Measurements from ENCODE around the gene AIRE. TPM values are rescaled to one million over a fixed set of nuclear protein-coding genes. Genes with fewer than 3 reads are reported as not detected.

AIRE gene
- total RNA-seq, 4 donors from 2014 or later: not detected

DNA sequence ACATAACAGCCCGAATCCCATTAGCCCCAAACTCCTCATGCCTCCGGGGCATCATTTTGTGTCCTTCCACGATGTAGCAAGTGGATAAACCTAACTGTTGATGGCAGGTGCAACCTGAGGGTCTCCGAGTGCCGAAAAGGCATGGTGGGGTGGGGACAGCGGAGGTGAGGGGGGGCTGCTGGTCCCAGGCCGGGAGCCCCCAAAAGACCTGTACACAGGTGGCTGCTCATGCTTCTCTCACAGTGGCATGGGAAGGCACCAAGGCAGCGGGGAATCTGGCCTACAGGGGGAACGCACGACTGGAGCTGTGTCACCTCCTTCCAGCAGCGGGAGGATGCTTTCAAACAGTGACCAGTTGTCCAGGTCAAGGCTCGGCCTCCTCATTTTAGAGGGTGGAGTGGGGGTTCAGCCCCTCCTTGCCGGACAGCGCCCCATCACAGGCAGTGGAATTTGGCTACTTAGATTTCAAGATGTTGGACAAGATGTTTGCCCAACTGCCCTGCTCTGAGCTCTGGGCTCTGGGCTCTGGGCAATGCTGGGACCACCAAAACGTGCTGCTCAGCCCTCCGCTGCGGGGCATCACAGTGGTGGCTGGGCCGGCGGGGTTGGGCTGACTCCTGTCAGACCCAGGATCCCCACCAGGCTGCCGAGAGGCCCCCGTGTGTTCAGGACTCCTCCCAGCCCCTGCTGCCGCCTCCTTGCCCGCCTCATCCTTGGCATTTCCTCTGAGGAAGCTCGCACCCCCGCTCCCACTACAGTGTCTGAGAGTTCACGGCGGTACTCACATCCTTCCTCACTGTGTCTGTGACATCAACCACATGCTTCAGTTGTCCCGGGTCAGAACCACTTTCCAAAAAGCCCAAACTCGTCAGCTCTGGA is 31.6 kb upstream of the AIRE start:
- Histone ChIP-seq H3K4me3 (no peak overlapping the region), H3K27me3 (no peaks in the 10 kb centered on the region), H3K4me1 (no peaks in the 10 kb centered on the region), H3K27ac (no peak overlapping the region), H3K36me3 (no peaks in the 10 kb centered on the region), H3K9me3 (no peaks in the 10 kb centered on the region)
- DNase-seq (no peak), ATAC-seq (no peak)
- in situ Hi-C loops (cut with MboI; ENCODE audit: low sequenced_read_pairs in 4 of 4): no loop called here
- intact Hi-C loops (cut with DNase I; ENCODE audit: low total_unique reads): no loop called here
- TF ChIP-seq, protein P1, sequence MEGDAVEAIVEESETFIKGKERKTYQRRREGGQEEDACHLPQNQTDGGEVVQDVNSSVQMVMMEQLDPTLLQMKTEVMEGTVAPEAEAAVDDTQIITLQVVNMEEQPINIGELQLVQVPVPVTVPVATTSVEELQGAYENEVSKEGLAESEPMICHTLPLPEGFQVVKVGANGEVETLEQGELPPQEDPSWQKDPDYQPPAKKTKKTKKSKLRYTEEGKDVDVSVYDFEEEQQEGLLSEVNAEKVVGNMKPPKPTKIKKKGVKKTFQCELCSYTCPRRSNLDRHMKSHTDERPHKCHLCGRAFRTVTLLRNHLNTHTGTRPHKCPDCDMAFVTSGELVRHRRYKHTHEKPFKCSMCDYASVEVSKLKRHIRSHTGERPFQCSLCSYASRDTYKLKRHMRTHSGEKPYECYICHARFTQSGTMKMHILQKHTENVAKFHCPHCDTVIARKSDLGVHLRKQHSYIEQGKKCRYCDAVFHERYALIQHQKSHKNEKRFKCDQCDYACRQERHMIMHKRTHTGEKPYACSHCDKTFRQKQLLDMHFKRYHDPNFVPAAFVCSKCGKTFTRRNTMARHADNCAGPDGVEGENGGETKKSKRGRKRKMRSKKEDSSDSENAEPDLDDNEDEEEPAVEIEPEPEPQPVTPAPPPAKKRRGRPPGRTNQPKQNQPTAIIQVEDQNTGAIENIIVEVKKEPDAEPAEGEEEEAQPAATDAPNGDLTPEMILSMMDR (IDR thresholded peaks at IDR 0.05 in 4 of 5, conservative IDR thresholded peaks at IDR 0.05 in 1 of 5): no peak
- TF ChIP-seq POLR2A (IDR thresholded peaks at IDR 0.05): no peak

DNA sequence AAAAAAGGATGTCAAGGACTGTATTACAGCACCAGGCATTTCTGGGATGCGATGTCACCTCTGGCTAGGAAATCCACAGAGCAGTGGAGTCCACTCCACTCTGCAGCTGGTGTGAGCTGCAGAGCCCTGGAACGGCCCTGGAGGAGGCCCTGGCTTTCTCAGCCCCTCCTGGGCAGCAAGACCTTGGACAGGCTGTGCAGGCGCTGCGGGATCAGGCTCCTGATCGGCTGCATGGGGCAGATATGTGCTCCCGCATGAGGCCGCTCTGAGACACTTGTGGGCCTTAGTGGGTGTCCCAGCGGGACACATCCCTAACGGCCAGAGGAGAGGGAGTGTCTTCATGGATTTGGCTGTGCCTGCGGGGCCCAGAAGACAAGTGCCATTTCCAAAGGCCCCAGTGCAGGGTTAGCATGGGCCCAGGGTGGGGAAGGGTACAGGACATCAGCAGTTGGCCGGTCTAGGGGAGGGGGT is 30.1 kb upstream of the AIRE start:
- H3K27me3 ChIP-seq: peaks cover 0 to 3% (median 0%) of the 10 kb centered on the region in 3 donors
- H3K4me3 ChIP-seq: no peak overlapping the region
- intact Hi-C loops (cut with DNase I; ENCODE audit: low total_unique reads) (no loop called here), in situ Hi-C loops (cut with MboI; ENCODE audit: low sequenced_read_pairs in 4 of 4) (no loop called here)
- DNase-seq (no peak), ATAC-seq (no peak)
- no peaks in the 10 kb centered on the region for H3K4me1 ChIP-seq
- H3K27ac ChIP-seq: no peak overlapping the region
- no peak for TF ChIP-seq POLR2A (IDR thresholded peaks at IDR 0.05)
- TF ChIP-seq, protein P1 (IDR thresholded peaks at IDR 0.05 in 4 of 5, conservative IDR thresholded peaks at IDR 0.05 in 1 of 5): no peak
- no peaks in the 10 kb centered on the region for H3K9me3 ChIP-seq
- no peaks in the 10 kb centered on the region for H3K36me3 ChIP-seq

DNA sequence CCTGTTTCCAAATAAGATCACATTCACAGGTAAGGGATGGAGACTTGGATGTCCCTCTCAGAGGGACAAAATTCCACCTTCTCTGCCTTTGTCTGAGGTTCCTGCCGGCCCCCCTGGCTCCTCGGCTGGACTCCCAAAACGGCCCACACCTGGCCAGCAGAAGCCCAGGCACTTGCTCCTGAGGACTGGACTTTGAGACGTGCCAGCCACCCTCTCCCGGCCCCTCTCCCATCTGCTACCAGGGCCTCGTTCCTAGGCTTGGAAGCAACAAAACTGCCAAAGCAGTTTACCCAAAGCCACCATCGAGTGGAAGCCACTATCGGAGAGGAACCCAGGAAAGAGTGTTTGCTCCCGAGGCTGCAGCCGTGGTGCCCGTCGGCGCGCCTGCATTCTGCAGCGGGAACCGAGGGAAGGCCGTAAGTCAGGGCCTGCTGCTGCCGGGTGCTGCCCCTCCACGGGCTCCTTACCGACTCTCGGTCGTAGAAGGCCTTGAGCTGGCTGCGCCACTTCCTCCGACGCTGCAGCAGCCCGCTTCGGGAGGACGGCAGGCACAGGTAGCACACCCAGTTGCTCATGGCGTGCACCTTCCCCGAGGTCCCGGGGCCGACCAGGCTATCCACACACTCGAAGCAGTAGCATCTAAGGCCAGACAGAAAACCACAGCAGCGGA is 27.5 kb upstream of the AIRE start:
- Histone ChIP-seq H3K4me1 (no peaks in the 10 kb centered on the region), H3K27me3 (peaks cover 0 to 3% (median 0%) of the 10 kb centered on the region in 3 donors), H3K4me3 (no peak overlapping the region), H3K36me3 (no peaks in the 10 kb centered on the region), H3K9me3 (no peaks in the 10 kb centered on the region), H3K27ac (no peak overlapping the region)
- no peak for DNase-seq
- in situ Hi-C loops (cut with MboI; ENCODE audit: low sequenced_read_pairs in 4 of 4): no loop called here
- no peak for TF ChIP-seq POLR2A (IDR thresholded peaks at IDR 0.05)
- TF ChIP-seq, protein P1 (IDR thresholded peaks at IDR 0.05 in 4 of 5, conservative IDR thresholded peaks at IDR 0.05 in 1 of 5): no peak
- no peak for ATAC-seq
- intact Hi-C loops (cut with DNase I; ENCODE audit: low total_unique reads): no loop called here

DNA sequence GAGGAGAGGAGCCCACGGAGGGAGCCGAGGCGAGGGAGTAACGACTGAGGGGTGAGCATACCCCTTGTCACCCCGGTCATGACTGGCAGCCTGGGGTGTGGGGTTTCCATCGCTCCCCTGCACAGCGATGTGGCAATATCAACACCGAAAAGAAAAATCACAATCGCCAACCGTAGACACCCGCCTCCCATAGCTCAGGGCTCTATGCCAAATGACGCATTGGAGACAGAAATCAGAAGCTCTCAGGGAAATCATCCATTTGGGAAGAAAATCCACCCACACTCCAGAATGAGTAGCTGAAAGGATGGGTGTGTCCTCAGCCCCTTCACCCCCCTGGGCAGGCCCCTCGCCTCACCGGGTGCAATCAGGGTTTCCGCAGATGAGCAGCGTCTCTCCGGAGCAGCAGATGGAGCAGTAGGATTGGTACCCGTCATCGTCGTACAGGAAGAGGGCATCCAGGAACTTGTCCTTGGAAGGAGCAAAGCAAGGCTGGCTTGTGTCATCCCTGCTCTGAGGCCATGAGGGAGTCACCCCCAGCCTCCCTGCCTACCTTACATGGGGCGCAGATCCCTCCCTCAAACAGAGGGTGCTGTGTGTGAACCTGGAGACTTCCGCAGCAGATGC is 26.5 kb upstream of the AIRE start:
- no peaks in the 10 kb centered on the region for H3K9me3 ChIP-seq
- no peak overlapping the region for H3K27ac ChIP-seq
- DNase-seq (no peak), ATAC-seq (no peak)
- intact Hi-C loops (cut with DNase I; ENCODE audit: low total_unique reads) (no loop called here), in situ Hi-C loops (cut with MboI; ENCODE audit: low sequenced_read_pairs in 4 of 4) (no loop called here)
- no peaks in the 10 kb centered on the region for H3K36me3 ChIP-seq
- TF ChIP-seq, protein P1 (IDR thresholded peaks at IDR 0.05 in 4 of 5, conservative IDR thresholded peaks at IDR 0.05 in 1 of 5): no peak
- TF ChIP-seq POLR2A (IDR thresholded peaks at IDR 0.05): no peak
- no peak overlapping the region for H3K4me3 ChIP-seq
- H3K4me1 ChIP-seq: no peaks in the 10 kb centered on the region
- peaks cover 0 to 3% (median 0%) of the 10 kb centered on the region in 3 donors for H3K27me3 ChIP-seq

All from gastrocnemius medialis (tissue), 4 donors.